ENCODE data around the gene PPP1R1B.

PPP1R1B gene

DNA sequence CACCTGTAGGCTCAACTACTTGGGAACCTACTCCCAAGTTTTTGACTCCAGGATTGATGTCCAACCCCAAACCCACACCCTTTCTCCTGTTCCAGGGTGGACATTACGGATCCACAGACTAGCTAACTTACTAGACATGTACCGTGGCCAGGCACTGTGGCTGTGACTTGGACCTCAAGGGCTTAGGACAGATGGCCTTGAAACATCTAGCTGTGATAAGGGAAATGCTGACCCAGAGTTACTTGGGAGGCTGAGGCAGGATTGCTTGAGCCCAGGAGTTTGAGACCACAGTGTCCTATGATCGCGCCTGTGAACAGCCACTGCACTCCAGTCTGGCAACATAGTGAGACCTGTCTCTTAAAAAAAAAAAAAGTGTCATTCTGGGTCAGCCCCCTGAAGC lies 14.3 kb downstream of the PPP1R1B start:
- Histone ChIP-seq H3K36me3 (ENCODE audit: control insufficient read depth, insufficient read depth, low read length) (no peaks in the 10 kb centered on the region), H3K4ac (ENCODE audit: low read depth, low read length) (no peak overlapping the region), H2BK120ac (ENCODE audit: low read depth, low read length) (no peak overlapping the region), H3K27me3 (ENCODE audit: insufficient read depth, low read length, poor library complexity) (no peaks in the 10 kb centered on the region), H3K4me3 (ENCODE audit: low read length) (no peak overlapping the region), H3K9ac (ENCODE audit: low read length) (no peak overlapping the region), H3K4me2 (ENCODE audit: low read length) (no peak overlapping the region), H2BK5ac (ENCODE audit: low read length) (no peak overlapping the region), H4K5ac (ENCODE audit: low read length) (no peak overlapping the region), H3K79me1 (ENCODE audit: low read length) (peaks cover 38% of the 10 kb centered on the region), H2BK15ac (replicated peaks; ENCODE audit: low read depth) (no peak overlapping the region), H3K79me2 (ENCODE audit: control insufficient read depth, insufficient read depth, low read length) (peaks cover 13% of the 10 kb centered on the region), H3K27ac (ENCODE audit: low read depth, low read length) (no peak overlapping the region), H3K4me1 (ENCODE audit: control insufficient read depth, low read depth, low read length) (peaks cover 16% of the 10 kb centered on the region), H3K23ac (ENCODE audit: low read length) (no peak overlapping the region), H2AK5ac (ENCODE audit: low read length) (no peak overlapping the region), H3K18ac (ENCODE audit: low read length) (no peak overlapping the region), H4K8ac (ENCODE audit: low read depth, low read length) (no peak overlapping the region), H3K56ac (ENCODE audit: low read length) (no peak overlapping the region)
- no CpG with 5 or more reads among the region's 4 CpGs for WGBS (ENCODE audit: extremely low coverage, insufficient coverage, low lambda C conversion rate)
- no peak for DNase-seq

- H3K79me1 ChIP-seq (ENCODE audit: low read length): peaks cover 38% of the 10 kb centered on the region
- WGBS (ENCODE audit: extremely low coverage, insufficient coverage, low lambda C conversion rate): no CpG with 5 or more reads among the region's 7 CpGs
- no peak overlapping the region for H2BK15ac ChIP-seq (replicated peaks; ENCODE audit: low read depth)
- H3K18ac ChIP-seq (ENCODE audit: low read length): no peak overlapping the region
- H3K79me2 ChIP-seq (ENCODE audit: control insufficient read depth, insufficient read depth, low read length): peaks cover 13% of the 10 kb centered on the region
- H4K8ac ChIP-seq (ENCODE audit: low read depth, low read length): no peak overlapping the region
- H3K27ac ChIP-seq (ENCODE audit: low read depth, low read length): no peak overlapping the region
- no peak overlapping the region for H3K9ac ChIP-seq (ENCODE audit: low read length)
- H3K4me2 ChIP-seq (ENCODE audit: low read length): no peak overlapping the region
- DNase-seq: no peak
- H2AK5ac ChIP-seq (ENCODE audit: low read length): no peak overlapping the region
- H3K4me1 ChIP-seq (ENCODE audit: control insufficient read depth, low read depth, low read length): peaks cover 13% of the 10 kb centered on the region
- H3K36me3 ChIP-seq (ENCODE audit: control insufficient read depth, insufficient read depth, low read length): no peaks in the 10 kb centered on the region
- no peak overlapping the region for H3K56ac ChIP-seq (ENCODE audit: low read length)
- no peak overlapping the region for H3K4me3 ChIP-seq (ENCODE audit: low read length)
- H2BK120ac ChIP-seq (ENCODE audit: low read depth, low read length): no peak overlapping the region
- no peak overlapping the region for H3K23ac ChIP-seq (ENCODE audit: low read length)
- H3K4ac ChIP-seq (ENCODE audit: low read depth, low read length): no peak overlapping the region
- H2BK5ac ChIP-seq (ENCODE audit: low read length): no peak overlapping the region
- no peaks in the 10 kb centered on the region for H3K27me3 ChIP-seq (ENCODE audit: insufficient read depth, low read length, poor library complexity)
- H4K5ac ChIP-seq (ENCODE audit: low read length): no peak overlapping the region
Observed at GRCh38 chr17:39641883-39642282, 15.1 kb downstream of the PPP1R1B start.

DNA sequence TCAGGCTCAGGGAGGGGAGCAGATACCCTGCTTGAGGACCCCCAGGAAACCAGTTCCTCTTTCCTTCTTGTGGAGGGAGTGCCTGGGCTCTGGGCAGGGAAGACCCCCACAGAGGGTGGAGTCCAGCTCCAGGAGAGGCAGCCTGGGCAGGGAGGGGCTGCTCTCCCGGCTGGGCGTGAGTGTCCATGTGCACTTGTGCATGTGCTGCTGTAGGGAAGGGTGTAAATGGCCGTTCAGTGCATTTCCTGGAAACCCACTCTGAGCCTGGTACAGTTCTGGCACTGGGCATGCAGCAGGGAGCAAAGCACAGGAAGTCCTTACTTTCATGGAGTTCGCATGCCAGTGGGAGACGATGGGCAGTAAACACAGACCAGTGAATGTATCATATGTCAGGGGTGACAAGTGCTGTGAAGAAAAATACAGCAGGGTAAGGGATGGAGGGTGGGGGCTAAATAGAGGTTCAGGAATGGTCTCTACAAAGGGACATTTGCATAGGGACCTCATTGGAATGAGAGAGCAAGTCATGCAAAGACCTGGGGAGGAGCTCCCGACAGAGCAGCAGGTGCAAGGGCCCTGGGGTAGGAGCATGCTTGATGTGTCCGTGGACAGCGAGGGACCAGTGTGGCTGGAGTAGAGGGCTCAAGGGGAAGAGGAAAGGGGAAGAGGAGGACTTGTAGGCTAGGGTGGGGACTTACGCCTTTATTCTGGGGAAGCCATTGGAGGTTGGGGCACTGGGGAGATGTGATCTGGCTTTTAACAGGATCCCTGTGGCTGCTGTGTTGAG lies 15.7 kb downstream of the PPP1R1B start:
- WGBS (ENCODE audit: extremely low coverage, insufficient coverage, low lambda C conversion rate): no CpG with 5 or more reads among the region's 9 CpGs
- Histone ChIP-seq H3K4me2 (ENCODE audit: low read length) (no peak overlapping the region), H3K4me3 (ENCODE audit: low read length) (no peak overlapping the region), H3K36me3 (ENCODE audit: control insufficient read depth, insufficient read depth, low read length) (no peaks in the 10 kb centered on the region), H4K8ac (ENCODE audit: low read depth, low read length) (no peak overlapping the region), H3K18ac (ENCODE audit: low read length) (no peak overlapping the region), H3K79me1 (ENCODE audit: low read length) (peaks cover 40% of the 10 kb centered on the region), H4K5ac (ENCODE audit: low read length) (no peak overlapping the region), H3K9ac (ENCODE audit: low read length) (no peak overlapping the region), H3K23ac (ENCODE audit: low read length) (no peak overlapping the region), H3K4me1 (ENCODE audit: control insufficient read depth, low read depth, low read length) (peaks cover 13% of the 10 kb centered on the region), H3K79me2 (ENCODE audit: control insufficient read depth, insufficient read depth, low read length) (peaks cover 13% of the 10 kb centered on the region), H3K27me3 (ENCODE audit: insufficient read depth, low read length, poor library complexity) (no peaks in the 10 kb centered on the region), H3K56ac (ENCODE audit: low read length) (no peak overlapping the region), H3K27ac (ENCODE audit: low read depth, low read length) (no peak overlapping the region), H2BK120ac (ENCODE audit: low read depth, low read length) (no peak overlapping the region), H2BK15ac (replicated peaks; ENCODE audit: low read depth) (no peak overlapping the region), H3K4ac (ENCODE audit: low read depth, low read length) (no peak overlapping the region), H2BK5ac (ENCODE audit: low read length) (no peak overlapping the region), H2AK5ac (ENCODE audit: low read length) (no peak overlapping the region)
- no peak for DNase-seq

DNA sequence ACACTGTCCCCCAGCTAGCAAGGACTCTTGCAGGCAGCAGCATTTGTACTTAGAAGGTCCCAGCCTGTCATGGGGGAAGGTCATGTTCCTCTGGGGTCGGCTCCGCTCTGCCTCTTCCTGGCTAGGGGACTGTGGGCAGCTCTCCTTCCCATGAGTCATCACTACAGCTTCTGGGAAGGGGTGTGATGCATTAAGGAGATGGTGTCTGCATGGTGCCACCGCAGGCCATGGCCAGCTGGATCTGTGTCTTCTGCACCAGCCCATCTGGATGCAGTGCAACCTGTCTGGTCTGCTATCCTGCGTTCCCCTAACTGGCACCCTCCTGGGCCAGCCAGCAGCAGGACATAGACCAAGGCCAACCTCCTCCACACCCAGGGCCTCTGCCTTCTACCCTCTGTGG lies 16.5 kb downstream of the PPP1R1B start:
- peaks cover 9% of the 10 kb centered on the region for H3K4me1 ChIP-seq (ENCODE audit: control insufficient read depth, low read depth, low read length)
- H3K18ac ChIP-seq (ENCODE audit: low read length): no peak overlapping the region
- H2BK5ac ChIP-seq (ENCODE audit: low read length): no peak overlapping the region
- no peak overlapping the region for H3K27ac ChIP-seq (ENCODE audit: low read depth, low read length)
- H3K4ac ChIP-seq (ENCODE audit: low read depth, low read length): no peak overlapping the region
- H3K79me1 ChIP-seq (ENCODE audit: low read length): peaks cover 36% of the 10 kb centered on the region
- no peak overlapping the region for H3K23ac ChIP-seq (ENCODE audit: low read length)
- no peak overlapping the region for H4K5ac ChIP-seq (ENCODE audit: low read length)
- H4K8ac ChIP-seq (ENCODE audit: low read depth, low read length): no peak overlapping the region
- H3K27me3 ChIP-seq (ENCODE audit: insufficient read depth, low read length, poor library complexity): no peaks in the 10 kb centered on the region
- H3K79me2 ChIP-seq (ENCODE audit: control insufficient read depth, insufficient read depth, low read length): peaks cover 8% of the 10 kb centered on the region
- no peak for DNase-seq
- no peak overlapping the region for H3K4me2 ChIP-seq (ENCODE audit: low read length)
- H3K9ac ChIP-seq (ENCODE audit: low read length): no peak overlapping the region
- no peak overlapping the region for H3K4me3 ChIP-seq (ENCODE audit: low read length)
- H2BK15ac ChIP-seq (replicated peaks; ENCODE audit: low read depth): no peak overlapping the region
- H2AK5ac ChIP-seq (ENCODE audit: low read length): no peak overlapping the region
- no peak overlapping the region for H2BK120ac ChIP-seq (ENCODE audit: low read depth, low read length)
- H3K36me3 ChIP-seq (ENCODE audit: control insufficient read depth, insufficient read depth, low read length): no peaks in the 10 kb centered on the region
- H3K56ac ChIP-seq (ENCODE audit: low read length): peak overlapping the region; percentile 17
- no CpG with 5 or more reads among the region's 4 CpGs for WGBS (ENCODE audit: extremely low coverage, insufficient coverage, low lambda C conversion rate)

GRCh38 chr17:39647256-39647655 lies 20.5 kb downstream of the PPP1R1B start:
- WGBS (ENCODE audit: extremely low coverage, insufficient coverage, low lambda C conversion rate): no CpG with 5 or more reads among the region's 5 CpGs

More at GRCh38 chr17:39647256-39647655, 20.5 kb downstream of the PPP1R1B start:
- H2AK5ac ChIP-seq (ENCODE audit: low read length): no peak overlapping the region
- DNase-seq: no peak
- H3K4me2 ChIP-seq (ENCODE audit: low read length): no peak overlapping the region
- H2BK5ac ChIP-seq (ENCODE audit: low read length): no peak overlapping the region
- peaks cover 1% of the 10 kb centered on the region for H3K79me2 ChIP-seq (ENCODE audit: control insufficient read depth, insufficient read depth, low read length)
- H4K5ac ChIP-seq (ENCODE audit: low read length): no peak overlapping the region
- peaks cover 19% of the 10 kb centered on the region for H3K79me1 ChIP-seq (ENCODE audit: low read length)
- H4K8ac ChIP-seq (ENCODE audit: low read depth, low read length): no peak overlapping the region
- no peaks in the 10 kb centered on the region for H3K36me3 ChIP-seq (ENCODE audit: control insufficient read depth, insufficient read depth, low read length)
- H3K4me1 ChIP-seq (ENCODE audit: control insufficient read depth, low read depth, low read length): peaks cover 7% of the 10 kb centered on the region
- H3K27ac ChIP-seq (ENCODE audit: low read depth, low read length): no peak overlapping the region
- H3K4me3 ChIP-seq (ENCODE audit: low read length): no peak overlapping the region
- no peak overlapping the region for H3K56ac ChIP-seq (ENCODE audit: low read length)
- H3K18ac ChIP-seq (ENCODE audit: low read length): no peak overlapping the region
- H3K23ac ChIP-seq (ENCODE audit: low read length): no peak overlapping the region
- H3K9ac ChIP-seq (ENCODE audit: low read length): no peak overlapping the region
- no peak overlapping the region for H3K4ac ChIP-seq (ENCODE audit: low read depth, low read length)
- H3K27me3 ChIP-seq (ENCODE audit: insufficient read depth, low read length, poor library complexity): no peaks in the 10 kb centered on the region
- no peak overlapping the region for H2BK15ac ChIP-seq (replicated peaks; ENCODE audit: low read depth)
- no peak overlapping the region for H2BK120ac ChIP-seq (ENCODE audit: low read depth, low read length)
